AG09309 (cell line): ENCODE data around the gene PKIG.

Experiments used
- DNase-seq: peaks from one replicate; pipeline ENCODE4 v3.0.0-alpha.2; 2010; ENCODE audit warnings: low read depth
- H3K4me3 ChIP-seq: 2 replicates; pipeline ENCODE4 v1.5.1; 2011; ENCODE audit warnings: mild to moderate bottlenecking, low read depth, low read length, moderate library complexity; ENCODE audit not compliant: control insufficient read depth
- TF ChIP-seq, protein P1 (sequence below): IDR thresholded peaks from 2 replicates; pipeline ENCODE4 v1.5.1; 2011; ENCODE audit warnings: mild to moderate bottlenecking, low read depth, low read length, inconsistent platforms; ENCODE audit not compliant: insufficient read depth, control insufficient read depth; ENCODE audit errors: missing control alignments

Gene PKIG

DNA sequence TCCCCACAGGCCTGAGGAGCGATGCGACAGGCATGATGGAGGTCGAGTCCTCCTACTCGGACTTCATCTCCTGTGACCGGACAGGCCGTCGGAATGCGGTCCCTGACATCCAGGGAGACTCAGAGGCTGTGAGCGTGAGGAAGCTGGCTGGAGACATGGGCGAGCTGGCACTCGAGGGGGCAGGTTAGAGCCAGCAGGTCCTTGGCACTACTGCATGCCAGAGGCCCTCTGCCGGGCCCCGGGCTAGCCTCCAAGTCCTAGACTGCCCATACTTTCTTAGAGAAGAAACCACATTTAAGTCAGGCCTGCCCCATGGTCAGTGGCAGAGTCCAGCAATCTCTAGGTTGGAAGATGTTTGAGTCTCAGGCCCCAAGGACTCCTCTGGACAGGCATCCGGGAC, 32.1 kb downstream of the PKIG start:
- TF ChIP-seq, protein P1, sequence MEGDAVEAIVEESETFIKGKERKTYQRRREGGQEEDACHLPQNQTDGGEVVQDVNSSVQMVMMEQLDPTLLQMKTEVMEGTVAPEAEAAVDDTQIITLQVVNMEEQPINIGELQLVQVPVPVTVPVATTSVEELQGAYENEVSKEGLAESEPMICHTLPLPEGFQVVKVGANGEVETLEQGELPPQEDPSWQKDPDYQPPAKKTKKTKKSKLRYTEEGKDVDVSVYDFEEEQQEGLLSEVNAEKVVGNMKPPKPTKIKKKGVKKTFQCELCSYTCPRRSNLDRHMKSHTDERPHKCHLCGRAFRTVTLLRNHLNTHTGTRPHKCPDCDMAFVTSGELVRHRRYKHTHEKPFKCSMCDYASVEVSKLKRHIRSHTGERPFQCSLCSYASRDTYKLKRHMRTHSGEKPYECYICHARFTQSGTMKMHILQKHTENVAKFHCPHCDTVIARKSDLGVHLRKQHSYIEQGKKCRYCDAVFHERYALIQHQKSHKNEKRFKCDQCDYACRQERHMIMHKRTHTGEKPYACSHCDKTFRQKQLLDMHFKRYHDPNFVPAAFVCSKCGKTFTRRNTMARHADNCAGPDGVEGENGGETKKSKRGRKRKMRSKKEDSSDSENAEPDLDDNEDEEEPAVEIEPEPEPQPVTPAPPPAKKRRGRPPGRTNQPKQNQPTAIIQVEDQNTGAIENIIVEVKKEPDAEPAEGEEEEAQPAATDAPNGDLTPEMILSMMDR, result no peak
- no peak overlapping the region for H3K4me3 ChIP-seq
- no peak for DNase-seq

DNA sequence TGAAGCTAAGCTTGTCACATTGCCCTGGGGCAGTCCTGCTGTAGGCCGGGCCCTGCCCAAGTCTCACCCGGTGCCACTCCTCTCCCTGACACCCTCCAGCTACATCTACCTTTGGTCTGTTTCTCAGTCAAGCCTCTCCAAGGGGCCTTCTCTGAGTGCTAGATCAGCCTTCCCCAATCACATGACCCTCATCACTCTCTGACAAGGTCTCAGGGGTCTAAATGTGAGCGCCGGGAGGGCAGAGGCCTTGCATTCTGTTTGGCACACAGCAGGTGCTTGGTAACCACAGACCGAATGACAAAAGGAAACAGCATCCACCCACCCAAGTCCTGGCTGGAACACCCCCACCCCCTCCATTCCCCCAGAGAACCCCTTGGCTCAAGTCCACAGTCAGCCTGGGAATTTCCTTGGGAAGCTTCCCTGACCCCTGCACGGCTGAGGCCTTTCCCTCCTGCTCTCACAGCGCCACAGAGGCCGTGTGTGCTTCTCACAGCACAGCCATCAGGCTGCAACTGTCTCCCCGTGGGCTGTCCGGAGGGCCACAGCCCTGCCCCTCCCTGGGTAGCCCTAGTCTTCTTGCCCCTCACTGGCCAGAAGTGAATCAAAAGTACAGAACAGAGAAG, 32.9 kb downstream of the PKIG start:
- no peak for DNase-seq
- H3K4me3 ChIP-seq, result no peak overlapping the region
- TF ChIP-seq, protein P1, result no peak

DNA sequence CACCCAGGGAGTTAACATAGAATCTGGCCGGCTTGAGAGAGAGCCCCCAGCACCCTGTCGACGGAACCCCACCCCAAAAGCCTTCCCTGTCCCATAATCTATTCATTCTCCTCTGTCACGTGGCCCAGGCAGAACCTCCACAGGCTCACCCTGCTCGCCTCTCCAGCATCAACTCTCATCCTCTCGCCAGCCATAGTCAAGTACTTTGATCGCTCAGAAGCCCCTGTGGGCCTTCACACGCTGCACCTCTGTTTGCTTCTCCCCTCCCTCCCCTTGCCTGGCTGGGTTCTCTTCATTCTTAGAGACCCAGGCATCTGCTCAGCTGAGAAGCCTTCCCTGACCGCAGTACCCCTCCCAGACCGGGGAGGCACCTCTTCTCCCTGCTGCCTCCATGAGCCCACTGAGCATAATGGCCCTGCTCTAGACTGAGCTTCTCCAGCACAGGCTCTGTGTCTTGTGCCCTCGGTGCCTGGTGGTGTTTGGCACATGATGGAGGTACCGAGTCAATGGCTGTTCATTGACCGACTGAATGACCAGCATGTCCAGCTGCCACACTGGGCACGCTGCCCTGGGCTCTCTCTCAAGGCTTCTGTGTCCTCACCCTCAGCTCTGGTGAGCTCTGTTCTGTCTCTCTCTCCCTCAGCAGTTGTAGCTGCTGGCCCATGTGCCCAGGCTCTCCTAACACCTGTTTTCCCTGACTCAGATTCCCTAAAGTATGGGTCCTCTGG, 33.7 kb downstream of the PKIG start:
- TF ChIP-seq, protein P1, result no peak
- no peak overlapping the region for H3K4me3 ChIP-seq
- DNase-seq, result no peak

DNA sequence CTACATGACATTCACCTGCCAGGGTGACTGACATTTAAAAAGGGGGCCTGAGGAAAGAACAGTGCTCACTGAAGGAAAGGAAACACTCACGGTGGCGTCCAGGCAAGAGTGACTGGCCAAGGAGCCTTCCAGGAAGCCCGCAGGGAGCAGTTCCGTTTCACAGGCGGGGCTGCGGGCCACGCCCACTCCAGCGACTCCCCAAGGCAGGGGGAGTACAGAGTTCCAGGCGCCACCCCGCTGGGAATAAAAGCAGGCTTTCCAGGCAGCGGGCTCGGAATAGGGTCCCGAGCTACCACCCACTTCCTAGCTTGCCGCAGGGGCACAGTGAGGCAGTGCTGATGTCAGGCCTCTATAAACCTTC, 34.2 kb downstream of the PKIG start:
- TF ChIP-seq, protein P1, result no peak
- no peak overlapping the region for H3K4me3 ChIP-seq
- no peak for DNase-seq

DNA sequence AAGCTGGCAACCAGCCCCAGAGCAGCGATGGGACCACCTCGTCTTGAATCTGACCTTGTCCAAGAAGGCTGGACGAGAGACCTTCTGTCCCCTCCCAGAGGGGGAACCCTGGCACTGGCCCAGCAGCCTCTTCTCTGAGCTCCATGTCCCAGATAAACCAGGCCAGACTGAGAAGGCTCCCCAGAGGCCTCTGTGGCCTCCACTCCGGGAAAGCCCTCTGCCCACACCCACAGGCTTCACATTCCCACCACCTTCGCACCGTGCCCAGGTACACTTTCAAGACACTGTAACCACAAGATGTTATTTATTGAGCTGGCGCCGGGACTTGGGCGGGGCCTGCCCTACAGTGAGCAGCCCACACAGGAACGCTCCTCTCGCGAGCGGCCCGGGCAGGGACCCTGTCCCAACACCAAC, 35.9 kb downstream of the PKIG start:
- no peak overlapping the region for H3K4me3 ChIP-seq
- TF ChIP-seq, protein P1, result no peak
- DNase-seq, result no peak

DNA sequence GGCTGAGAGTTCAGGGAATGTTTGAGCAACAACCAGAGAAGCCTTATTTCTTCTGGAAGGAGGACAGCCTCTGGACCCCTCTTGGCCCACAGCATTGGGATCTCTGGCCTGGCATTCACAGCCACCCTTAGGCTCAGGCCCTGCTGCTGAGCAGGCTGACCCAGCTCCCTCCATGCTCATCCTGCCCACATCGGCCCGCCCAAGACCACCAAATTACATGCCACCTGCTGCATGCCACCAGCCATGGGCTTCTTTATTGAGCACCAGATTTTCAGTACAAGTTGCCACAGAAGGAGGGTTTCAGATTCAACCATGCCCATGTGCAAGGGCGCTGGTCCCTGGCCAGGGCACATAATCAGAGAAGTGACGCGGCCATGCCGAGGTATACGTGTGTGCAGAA, 36.9 kb downstream of the PKIG start:
- TF ChIP-seq, protein P1, result no peak
- DNase-seq, result no peak
- no peak overlapping the region for H3K4me3 ChIP-seq
